Stimulated activated naive CD4-positive, alpha-beta T cell treated with Interleukin-2 at 50 U/mL for 16 hours (primary cell): ENCODE measurements around the gene SLC25A5.
A peak's percentile ranks its signal among the peaks of the same experiment; 100 is the strongest.
"Not testable (repeated sequence)": the region's sequence is repeated elsewhere in the genome, so short reads cannot be mapped to it uniquely, and the experiment has no call there.

Source experiments
- DNase-seq: peaks from one replicate; lab custom pipeline; 2025; lab: John Stamatoyannopoulos, UW

Gene SLC25A5

GRCh38 chrX:119477812-119478232 is 9.6 kb downstream of the SLC25A5 start:
- DNase-seq, result no peak

GRCh38 chrX:119478504-119478903 is 10.3 kb downstream of the SLC25A5 start:
- DNase-seq, result no peak

DNA sequence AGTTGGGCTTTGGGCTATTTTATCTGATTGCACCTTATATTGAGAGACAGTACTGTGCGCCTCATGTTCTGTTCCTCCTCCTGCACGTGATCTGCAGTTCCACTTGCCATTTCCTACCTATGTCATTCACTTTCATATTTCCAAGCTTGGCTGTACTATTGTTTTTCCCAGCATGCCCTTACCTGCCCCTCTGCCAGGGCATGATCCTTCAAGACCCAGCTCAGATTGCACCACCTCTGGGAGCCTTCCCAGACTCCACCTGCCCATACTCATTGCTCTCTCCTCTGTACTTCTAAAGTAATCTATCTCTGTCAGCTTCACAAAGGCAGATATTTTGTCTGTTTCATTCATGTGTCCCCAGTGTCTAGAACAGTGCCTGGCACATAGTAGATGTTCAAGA is 11.6 kb downstream of the SLC25A5 start:
- DNase-seq, result no peak

DNA sequence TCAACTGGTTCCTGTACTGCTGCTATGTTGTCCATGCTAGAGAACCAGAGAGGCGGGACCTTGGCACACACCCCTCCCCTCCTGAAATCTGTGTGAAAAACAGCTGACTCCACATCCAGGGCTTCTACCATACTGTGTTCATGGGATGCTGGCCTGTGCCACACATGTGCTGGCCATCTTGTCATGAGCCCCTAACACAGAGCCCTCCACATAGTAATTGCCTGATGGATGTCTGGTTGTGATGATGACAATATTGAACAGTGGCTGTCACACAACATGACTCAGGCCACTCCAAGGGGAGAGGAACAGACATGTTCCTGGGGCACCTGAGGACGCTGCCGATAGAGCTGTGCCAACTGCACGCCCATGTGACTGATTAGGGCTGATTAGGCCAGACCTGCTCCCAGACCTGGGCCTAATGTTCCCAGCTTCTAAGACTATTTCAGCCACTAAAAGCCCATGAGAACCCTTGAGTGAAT is 13.1 kb downstream of the SLC25A5 start:
- DNase-seq, result no peak

DNA sequence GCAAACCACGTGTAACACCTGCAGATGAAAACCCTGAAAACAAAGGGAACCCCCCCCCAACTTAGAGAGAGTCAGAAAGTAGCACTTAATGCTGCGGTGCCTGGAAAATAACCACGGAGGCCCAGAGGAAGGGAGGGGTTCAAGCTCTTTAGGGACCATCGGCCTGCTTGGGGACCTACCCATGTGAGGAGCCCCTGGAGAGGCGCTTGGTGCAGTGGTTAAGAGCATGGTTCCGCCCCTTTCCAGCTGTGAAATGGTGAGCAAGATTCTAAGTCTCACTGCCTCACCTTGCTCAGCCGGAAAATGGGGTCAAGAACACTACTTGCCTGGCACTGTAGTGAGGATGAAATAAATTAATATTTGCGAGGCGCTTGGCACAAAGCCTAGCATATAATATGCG is 13.8 kb downstream of the SLC25A5 start:
- no peak for DNase-seq

DNA sequence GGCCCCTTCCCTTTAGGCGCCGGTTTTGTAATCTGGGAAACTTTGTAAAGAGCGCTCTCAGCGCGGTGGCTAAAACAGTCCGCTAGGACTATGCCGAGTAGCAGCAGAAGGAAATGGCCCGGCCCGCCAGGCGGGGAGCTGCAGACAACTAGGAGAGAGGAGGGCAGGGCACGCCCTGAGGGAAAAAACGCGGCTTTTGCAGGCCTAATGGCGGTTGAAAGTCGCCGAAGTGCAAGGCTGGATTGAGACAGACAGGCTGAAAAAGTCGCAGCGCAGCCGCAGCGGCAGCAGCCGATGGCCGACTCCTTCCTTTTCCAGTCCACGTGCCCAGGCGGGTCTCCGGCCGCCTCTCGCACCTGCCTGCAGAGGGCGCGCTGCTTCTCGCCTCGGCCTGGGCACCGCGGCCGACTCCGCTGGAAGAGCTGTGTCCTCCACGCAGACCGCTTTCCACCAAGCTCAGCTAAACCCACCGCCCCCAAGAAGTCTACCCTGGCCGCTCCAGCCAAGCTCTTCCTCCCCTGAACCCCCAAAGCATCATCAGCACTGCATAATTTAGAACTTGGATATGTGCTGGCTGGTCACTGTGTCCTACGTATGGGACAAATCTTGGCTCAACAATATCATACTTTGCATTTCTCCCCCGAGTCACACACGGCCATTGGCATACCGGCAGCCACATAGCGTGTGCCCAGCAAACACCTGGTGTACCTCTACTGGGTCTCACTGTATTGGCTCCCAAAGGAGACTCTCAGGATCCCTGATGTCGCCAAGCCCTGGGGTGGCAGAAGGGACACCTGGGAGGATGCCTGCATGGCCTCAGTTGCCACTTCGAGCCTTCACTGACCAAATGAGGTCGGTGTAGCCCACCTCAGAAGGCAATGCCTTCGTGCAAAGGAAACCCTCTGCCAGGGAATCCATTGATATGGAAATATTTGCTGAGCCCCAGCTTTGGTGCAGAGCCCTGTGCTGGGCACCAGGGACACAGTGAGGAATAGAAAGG is 14.5 kb downstream of the SLC25A5 start:
- peak; percentile 46 for DNase-seq

DNA sequence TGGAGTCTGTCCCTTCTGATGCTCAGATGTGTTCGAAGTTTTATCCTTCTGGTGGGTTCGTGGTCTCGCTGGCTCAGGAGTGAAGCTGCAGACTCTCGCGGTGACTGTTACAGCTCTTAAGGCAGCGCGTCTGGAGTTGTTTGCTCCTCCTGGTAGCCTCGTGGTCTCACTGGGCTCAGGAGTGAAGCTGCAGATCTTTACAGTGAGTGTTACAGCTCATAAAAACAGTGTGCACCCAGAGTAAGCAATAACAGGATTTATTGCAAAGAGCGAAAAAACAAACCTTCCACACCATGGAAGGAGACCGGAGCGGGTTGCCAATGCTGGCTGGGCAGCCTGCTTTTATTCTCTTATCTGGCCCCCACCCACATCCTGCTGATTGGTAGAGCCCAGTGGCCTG is 18.5 kb downstream of the SLC25A5 start:
- no peak for DNase-seq

- not testable (repeated sequence) for DNase-seq
These were observed 19.5 kb downstream of the SLC25A5 start for GRCh38 chrX:119487766-119488165.

DNA sequence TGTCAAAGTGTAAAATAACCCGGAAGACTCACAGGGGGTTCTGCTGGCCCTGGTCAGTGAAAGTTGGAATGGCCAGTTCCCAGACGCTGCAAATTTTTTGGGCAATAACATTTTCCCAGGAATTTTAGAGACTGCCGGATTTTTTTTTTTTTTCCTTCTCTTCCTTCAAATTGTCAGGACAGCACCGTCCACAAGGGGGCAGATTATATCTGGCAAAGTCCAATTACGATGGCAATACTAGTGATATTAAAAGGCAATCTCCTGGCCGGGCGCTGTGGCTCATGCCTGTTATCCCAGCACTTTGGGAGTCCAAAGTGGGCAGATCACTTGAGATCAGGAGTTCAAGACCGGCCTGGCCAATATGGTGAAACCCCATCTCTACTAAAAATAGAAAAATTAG is 20.5 kb downstream of the SLC25A5 start:
- peak; percentile 11 for DNase-seq

DNA sequence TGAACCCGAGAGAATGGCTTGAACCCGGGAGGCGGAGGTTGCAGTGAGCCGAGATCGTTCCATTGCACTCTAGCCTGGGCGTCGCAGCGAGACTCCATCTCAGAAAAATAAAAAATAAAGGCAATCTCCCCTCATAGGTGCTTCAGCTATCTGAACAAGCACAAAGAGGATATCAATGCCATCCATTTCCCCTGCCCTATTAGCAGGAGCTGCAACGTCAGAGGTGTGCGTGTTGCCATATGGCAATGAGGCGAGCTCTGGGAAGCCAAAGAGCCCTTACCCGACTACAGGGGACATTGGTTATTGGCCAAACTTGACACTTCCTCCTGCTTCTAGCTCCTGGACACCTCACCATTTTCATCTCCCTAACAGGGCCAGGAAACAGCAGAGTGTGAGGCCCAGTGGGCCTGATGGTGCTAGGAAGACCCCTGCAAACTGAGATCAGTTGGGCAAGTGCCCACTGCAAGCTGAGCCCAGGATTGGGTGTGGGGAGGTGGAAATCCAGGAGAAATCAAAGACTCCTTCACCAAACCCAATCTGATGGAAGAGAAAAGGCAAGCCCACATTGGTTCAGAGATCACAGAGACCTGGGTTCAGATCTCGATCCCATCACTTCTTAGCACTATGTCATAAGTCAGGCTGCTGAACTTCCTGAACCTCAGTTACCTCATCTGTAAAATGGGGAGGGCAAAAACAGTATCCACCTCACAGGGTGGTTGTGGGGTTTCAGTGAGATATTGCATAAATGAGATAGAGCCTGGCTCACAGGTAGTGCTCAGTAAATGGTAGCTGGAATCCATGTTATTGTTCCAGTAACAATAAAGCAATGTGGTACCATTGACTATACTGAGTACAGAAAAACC is 21.2 kb downstream of the SLC25A5 start:
- no peak for DNase-seq

DNA sequence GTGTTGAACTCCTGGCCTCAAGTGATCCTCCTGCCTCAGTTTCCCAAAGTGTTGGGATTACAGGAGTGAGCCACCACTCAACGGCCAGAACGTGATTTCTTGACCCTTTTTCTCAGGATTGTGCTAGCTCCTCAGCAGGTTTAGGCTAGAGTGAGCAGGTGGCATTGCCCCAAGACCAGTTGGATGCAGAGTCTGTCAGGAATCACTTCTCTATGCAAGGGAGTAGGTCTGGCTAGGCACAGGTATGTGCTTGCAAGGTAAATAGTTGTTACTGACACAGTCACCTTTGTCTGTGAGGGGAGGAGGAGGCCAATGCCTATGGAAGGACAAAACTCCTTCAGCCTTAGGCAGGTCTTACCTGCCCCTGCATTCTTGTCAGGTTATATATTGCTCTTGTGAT is 24.2 kb downstream of the SLC25A5 start:
- DNase-seq, result no peak

GRCh38 chrX:119493851-119494495 is 25.7 kb downstream of the SLC25A5 start:
- DNase-seq, result not testable (repeated sequence)

- DNase-seq, result no peak
These were observed 27.8 kb downstream of the SLC25A5 start for GRCh38 chrX:119495734-119496726.

DNA sequence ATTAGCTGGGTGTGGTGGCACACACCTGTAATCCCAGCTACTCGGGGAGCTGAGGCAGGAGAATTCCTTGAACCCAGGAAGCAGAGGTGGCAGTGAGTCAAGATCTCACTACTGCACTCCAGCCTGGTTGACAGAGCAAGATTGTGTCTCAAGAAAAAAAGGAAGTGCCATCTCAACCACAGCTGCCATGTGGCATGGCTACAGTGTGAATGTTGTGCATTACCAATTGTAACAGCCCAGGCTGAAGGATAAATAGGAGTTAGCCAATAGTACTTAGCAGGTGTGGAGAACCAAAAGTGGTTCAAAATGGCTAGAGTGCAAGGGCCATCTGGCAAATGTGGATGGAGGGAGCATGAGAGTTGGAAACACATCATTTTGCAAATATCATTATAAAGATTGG is 28.9 kb downstream of the SLC25A5 start:
- no peak for DNase-seq

DNA sequence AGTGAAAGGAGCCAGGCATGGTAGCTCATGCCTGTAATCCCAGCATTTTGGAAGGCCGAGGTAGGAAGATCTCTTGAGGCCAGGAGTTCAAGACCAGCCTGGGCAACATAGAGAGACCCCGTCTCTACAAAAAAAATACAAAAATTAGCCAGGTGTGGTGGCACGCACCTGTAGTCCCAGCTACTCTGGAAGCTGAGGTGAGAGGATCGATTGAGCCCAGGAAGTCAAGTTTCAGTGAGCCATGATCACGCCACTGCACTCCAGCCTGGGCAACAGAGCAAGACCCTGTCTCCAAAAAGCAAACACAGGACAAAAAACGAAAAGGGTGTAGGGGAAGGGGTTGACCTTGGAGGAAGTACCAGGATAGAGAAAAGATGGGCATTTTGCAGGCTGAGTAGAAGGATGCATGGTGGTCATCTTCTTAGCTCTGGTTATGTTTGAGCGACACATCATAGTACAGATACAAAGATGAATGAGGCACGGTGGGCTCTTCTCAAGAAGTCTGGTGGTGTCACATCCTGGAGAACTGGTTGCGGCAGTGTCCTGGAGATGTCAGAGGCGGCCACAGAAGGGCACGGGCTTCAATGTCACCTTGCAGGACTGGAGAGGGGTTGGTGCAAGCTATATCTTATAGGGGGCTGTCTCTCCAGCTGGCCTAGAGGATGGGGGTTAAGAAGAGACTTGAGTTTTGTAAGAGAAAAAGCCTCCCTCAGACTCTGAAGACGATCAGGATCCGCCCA is 32.0 kb downstream of the SLC25A5 start:
- DNase-seq, result no peak

GRCh38 chrX:119501511-119502148 is 33.4 kb downstream of the SLC25A5 start:
- DNase-seq, result no peak

GRCh38 chrX:119502727-119503483 is 34.7 kb downstream of the SLC25A5 start:
- no peak for DNase-seq

GRCh38 chrX:119503484-119503861 is 35.2 kb downstream of the SLC25A5 start:
- DNase-seq, result no peak

- DNase-seq, result not testable (repeated sequence)
These were observed 36.9 kb downstream of the SLC25A5 start for GRCh38 chrX:119505145-119505544.
